SH-SY5Y (cell line): ENCODE results near the gene LLGL2.

Experiments used
- GATA2 ChIP-seq: IDR thresholded peaks from 2 replicates; pipeline ENCODE4 v1.6.1; 2011; ENCODE audit warnings: mild to moderate bottlenecking, low read depth, low read length
- GATA3 ChIP-seq: IDR thresholded peaks from 2 replicates; pipeline ENCODE4 v1.6.1; 2011; ENCODE audit warnings: low read depth, mild to moderate bottlenecking, low read length, moderate library complexity

DNA sequence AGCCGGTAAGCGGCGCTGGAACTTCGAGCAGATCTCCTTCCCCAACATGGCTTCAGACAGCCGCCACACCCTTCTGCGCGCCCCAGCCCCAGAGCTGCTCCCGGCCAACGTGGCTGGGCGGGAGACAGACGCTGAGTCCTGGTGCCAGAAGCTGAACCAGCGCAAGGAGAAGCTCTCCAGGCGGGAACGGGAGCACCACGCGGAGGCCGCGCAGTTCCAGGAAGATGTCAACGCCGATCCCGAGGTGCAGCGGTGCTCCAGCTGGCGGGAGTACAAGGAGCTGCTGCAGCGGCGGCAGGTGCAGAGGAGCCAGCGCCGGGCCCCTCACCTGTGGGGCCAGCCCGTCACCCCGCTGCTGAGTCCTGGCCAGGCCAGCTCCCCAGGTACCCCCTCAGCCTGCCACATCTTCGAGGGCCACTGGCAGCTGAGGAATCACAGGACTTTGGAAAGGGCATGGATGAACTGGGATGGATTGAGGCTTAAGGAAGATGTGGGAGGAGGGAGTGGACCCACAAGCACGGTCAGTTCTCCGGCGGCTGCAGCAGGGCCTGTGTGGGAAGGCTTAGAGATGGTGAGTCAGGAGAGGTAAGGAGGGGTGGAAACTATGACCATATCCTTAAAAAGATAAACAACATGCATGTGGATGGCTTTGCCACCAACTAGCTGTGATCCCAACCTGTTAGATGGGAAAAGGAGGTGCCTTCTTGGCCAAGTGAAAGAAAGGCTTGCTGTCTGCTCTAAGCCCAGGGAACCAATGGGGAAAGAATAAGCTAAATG is 3.4 kb upstream of the LLGL2 start:
- TF ChIP-seq GATA2, result no peak
- no peak for TF ChIP-seq GATA3
